Dedifferentiated amniotic fluid mesenchymal stem cell (primary cell): ENCODE results near the gene MLX.
"Not testable (repeated sequence)": the region's sequence is repeated elsewhere in the genome, so short reads cannot be mapped to it uniquely, and the experiment has no call there.

ENCODE experiments used
- DNase-seq: peaks from one replicate; pipeline ENCODE4 v3.0.0-alpha.2; 2016; ENCODE audit errors: extremely low spot score

The MLX gene

DNA sequence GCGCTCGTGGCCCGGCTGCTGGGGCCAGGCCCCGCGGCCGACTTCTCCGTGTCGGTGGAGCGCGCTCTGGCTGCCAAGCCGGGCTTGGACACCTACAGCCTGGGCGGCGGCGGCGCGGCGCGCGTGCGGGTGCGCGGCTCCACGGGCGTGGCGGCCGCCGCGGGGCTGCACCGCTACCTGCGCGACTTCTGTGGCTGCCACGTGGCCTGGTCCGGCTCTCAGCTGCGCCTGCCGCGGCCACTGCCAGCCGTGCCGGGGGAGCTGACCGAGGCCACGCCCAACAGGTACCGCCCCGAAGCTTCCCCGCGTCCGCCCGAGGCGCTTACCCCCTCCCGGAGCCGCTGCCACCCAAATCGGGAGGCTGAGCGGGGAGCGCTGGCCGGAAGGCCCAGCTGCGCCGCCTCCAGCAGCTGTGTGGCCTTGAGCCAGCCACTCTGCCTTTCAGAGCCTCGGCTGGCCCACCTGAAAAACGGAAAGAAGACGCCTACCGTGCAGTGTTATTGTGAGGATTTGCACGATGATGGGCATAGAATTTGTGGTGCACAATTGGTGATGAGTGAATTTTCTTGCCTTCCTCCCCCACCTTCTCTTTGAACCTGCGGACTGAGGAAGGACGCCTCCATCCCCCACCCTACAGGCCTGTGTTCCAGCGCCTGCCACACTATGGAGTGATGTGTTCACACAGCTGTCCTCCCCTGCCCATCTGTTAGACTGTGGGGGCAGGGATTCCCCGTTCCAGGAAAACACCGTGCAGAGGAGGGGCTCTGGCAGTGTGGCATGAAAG lies 30.3 kb upstream of the MLX start:
- DNase-seq: no peak

DNA sequence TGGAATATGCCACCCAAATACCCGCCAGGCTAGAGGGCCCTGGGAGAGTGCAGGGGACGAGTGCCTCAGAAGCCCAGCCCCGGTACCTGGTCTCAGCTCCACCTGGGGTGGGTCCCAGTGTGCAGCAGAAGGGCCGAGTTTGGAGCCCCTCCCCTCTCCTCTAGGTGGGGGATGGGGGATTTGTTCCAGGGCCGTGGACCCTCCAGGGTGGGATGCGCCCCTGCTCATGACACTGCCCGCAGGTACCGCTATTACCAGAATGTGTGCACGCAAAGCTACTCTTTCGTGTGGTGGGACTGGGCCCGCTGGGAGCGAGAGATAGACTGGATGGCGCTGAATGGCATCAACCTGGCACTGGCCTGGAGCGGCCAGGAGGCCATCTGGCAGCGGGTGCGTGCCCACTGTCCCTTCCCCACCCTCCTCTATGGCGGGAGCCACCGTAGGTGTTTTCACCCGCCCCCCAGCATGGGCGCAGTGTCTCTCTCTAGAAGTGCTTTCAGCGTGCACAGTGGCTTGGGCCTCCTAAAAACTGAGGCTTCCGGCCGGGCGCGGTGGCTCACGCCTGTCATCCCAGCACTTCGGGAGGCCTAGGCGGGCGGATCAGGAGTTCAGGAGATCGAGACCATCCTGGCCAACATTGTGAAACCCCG lies 29.6 kb upstream of the MLX start:
- no peak for DNase-seq

GRCh38 chr17:42537826-42538451 lies 29.0 kb upstream of the MLX start:
- DNase-seq: no peak

GRCh38 chr17:42538482-42538881 lies 28.4 kb upstream of the MLX start:
- no peak for DNase-seq

DNA sequence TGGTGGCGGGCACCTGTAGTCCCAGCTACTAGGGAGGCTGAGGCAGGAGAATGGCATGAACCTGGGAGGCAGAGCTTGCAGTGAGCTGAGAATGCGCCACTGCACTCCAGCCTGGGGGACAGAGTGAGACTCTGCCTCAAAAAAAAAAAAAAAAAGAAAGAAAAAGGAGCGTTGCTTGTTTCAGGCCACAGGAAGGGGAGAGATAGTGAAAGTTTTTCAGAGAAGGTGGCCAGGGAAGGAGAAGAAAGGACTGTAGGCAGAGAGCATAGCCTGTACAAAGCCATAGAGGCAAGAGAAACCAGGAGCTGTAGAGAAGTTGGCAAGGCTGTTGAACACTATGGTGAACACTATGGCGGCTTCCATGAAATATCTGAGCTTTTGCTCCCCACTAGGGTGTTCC lies 26.3 kb upstream of the MLX start:
- not testable (repeated sequence) for DNase-seq

DNA sequence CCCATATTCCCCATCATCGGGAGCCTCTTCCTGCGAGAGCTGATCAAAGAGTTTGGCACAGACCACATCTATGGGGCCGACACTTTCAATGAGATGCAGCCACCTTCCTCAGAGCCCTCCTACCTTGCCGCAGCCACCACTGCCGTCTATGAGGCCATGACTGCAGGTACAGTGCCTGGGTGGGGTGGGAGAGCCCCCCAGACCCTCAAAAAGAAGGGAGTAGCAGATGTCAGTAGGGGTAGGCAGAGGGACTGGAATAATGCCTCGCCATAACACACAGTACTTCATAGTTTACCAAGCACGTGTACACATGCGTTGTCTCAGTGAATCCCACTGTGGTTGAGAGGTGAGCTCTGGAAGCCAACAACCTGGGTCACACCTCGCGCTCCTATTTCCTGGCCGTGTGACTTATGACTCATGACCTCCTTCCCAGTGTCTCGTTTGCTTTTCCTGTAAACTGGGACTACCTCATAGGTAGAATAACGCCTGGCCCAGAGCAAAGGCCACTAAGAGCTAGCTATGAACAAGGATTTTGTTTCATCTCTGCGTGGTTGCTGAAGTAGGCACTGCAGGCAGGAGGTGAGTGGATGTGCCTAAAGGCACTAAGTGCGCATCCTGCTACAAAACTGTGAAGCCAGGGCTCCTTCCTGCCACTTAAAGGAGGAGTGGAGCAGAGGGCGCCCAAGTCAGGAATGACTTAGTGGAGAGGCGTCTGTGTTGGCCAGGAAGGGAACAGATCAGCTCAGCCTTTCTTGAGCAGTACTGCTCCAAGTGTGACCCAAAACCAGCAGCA lies 25.7 kb upstream of the MLX start:
- DNase-seq: no peak

DNA sequence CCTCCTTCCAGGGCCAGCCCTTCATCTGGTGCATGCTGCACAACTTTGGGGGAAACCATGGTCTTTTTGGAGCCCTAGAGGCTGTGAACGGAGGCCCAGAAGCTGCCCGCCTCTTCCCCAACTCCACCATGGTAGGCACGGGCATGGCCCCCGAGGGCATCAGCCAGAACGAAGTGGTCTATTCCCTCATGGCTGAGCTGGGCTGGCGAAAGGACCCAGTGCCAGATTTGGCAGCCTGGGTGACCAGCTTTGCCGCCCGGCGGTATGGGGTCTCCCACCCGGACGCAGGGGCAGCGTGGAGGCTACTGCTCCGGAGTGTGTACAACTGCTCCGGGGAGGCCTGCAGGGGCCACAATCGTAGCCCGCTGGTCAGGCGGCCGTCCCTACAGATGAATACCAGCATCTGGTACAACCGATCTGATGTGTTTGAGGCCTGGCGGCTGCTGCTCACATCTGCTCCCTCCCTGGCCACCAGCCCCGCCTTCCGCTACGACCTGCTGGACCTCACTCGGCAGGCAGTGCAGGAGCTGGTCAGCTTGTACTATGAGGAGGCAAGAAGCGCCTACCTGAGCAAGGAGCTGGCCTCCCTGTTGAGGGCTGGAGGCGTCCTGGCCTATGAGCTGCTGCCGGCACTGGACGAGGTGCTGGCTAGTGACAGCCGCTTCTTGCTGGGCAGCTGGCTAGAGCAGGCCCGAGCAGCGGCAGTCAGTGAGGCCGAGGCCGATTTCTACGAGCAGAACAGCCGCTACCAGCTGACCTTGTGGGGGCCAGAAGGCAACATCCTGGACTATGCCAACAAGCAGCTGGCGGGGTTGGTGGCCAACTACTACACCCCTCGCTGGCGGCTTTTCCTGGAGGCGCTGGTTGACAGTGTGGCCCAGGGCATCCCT lies 23.5 kb upstream of the MLX start:
- no peak for DNase-seq

- no peak for DNase-seq
Observed at GRCh38 chr17:42544874-42545283, 22.0 kb upstream of the MLX start.

GRCh38 chr17:42545755-42546505 lies 21.0 kb upstream of the MLX start:
- DNase-seq: not testable (repeated sequence)

GRCh38 chr17:42547001-42547461 lies 19.9 kb upstream of the MLX start:
- no peak for DNase-seq

DNA sequence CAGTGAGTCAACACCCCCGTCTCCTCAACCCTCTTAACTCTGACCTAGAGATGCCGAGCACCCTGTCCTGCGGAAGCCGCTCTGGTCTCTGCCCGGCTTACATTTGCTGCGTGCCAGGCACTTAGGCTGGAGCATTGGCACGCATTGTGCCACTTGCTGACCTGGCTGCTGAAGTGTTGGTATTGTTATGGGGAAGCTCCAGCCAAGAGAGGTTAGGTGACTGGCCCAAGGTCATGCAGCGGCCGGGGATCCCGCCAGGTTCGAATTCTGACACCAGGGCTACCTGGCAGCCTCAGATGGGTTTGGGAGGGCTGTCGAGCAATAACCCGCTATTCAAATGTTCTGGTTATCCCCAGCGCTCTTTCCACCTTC lies 19.2 kb upstream of the MLX start:
- no peak for DNase-seq

DNA sequence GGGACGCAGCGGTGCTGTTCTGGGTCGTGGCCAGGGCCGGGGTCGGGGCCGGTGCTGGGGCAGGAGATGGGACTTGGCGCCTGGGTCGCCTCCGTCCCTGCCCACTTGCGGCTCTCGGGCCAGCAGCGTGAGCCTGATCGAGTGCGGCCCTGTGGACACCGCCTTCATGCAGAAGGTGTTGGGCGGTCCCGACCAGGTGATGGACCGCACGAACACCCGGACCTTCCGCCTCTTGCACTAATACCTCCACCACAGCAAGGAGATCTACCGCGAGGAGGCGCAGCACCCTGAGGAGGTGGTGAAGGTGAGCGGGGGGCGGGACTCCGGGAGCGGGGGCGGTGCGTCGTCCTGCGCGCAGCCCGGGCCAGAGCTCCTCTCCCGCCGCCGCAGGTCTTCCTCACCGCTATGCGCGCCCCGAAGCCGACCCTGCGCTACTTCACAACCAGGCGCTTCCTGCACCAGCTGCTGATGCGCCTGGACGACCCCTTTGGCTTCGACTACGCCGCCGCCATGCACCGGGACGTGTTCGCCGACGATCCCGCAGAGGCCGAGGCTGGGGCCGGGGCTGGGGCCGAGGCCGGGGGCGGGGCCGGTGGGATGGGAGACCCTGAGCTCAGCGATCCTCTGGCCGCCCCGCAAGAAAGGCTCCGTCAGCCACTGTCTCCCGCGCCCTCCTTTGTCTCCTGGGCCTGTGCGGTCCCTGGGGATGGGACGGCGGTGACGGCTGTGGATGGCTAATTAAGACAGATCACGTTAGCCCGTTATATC lies 18.6 kb upstream of the MLX start:
- no peak for DNase-seq

DNA sequence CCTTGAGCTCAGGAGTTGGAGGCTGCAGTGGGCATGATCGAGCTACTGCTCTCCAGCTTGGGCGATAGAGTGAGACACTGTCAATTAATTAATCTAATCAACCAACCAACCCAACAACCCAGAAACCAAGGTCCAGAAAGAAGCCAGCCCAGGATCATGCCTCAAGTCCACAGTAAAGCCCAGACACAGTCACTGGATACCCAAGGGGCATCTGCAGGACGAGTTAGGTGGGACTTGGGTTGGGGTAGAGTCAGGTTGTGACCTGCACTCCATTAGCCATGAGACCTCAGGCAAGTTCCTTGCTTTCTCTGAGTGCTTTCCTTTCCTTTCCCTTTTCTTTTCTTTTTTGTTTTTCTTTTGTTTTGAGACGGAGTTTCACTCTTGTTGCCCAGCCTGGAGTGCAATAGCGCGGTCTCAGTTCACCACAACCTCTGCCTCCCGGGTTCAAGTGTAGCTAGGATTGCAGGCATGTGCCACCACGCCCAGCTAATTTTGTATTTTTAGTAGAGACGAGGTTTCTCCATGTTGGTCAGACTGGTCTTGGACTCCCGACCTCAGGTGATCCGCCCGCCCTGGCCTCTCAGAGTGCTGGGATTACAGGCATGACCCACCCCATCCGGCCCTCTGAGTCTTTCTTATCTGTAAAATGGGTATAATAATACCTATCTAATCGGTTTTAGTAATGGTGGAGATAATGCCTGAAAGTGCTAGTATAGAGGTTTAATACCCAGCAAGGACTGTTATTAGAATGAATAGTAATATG lies 17.7 kb upstream of the MLX start:
- no peak for DNase-seq

DNA sequence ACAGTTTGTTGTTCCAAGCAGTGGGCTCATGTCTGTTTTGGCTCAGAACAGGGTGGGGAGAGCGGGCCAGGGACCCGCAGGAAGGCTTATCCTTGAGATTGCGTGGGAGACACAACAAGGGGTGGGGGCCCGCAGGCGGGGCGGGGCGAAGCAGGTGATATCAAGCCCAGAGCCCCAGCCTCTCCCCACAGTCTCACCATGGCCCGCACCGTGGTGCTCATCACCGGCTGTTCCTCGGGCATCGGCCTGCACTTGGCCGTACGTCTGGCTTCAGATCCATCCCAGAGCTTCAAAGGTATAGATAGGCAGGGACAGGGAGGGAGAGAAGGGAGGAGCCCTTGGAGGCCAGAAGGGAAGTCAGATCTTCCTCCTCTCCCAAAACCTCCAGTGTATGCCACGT lies 14.2 kb upstream of the MLX start, which contains the start of gene HSD17B1:
Gene HSD17B1, plus strand, starts transcription at position 188 of the 400 bp plus-strand sequence. Its CDS starts 11 bp downstream, at position 199.
- DNase-seq: not testable (repeated sequence)

- no peak for DNase-seq
Observed at GRCh38 chr17:42553161-42553818, 13.6 kb upstream of the MLX start.

DNA sequence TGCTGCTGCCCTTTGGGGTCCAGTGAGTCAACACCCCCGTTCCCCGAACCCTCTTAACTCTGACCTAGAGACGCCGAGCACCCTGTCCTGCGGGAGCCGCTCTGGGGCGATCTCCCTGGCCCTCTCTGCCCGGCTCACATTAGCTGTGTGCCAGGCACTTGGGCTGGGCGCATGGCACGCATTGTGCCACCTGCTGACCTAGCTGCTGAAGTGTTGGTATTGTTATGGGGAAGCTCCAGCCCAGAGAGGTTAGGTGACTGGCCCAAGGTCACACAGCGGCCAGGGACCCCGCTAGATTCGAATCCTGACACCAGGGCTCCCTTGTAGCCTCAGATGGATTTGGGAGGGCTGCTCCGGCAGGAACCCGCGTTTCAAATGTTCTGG lies 13.0 kb upstream of the MLX start:
- no peak for DNase-seq

- peak; percentile 46 for DNase-seq
Observed at GRCh38 chr17:42554250-42555121, 12.4 kb upstream of the MLX start.
